H1 (cell line): ENCODE data around the gene ENKUR.

ENCODE experiments used
- BACH1 ChIP-seq: IDR thresholded peaks from 2 replicates; pipeline ENCODE4 v1.6.1; 2012; ENCODE audit warnings: low read length, improper control_type of control experiment
- CTCF ChIP-seq, 3 experiments: IDR thresholded peaks; 1 replicate in 2 of 3; 2 replicates in 1 of 3; pipeline versions ENCODE4 v1.5.1 to v1.6.1; 2011; ENCODE audit warnings: low read length in 3 of 3, mild to moderate bottlenecking in 3 of 3, inconsistent platforms in 2 of 3, low read depth in 1 of 3, moderate library complexity in 1 of 3; ENCODE audit not compliant: insufficient read depth in 1 of 3; ENCODE audit errors: control extremely low read depth in 1 of 3
- E2F6 ChIP-seq: IDR thresholded peaks from 2 replicates; pipeline ENCODE4 v1.6.1; 2012; ENCODE audit warnings: inconsistent platforms
- JUND ChIP-seq: IDR thresholded peaks from 2 replicates; pipeline ENCODE4 v1.6.1; 2011; ENCODE audit warnings: mild to moderate bottlenecking, improper control_type of control experiment, low read length
- MAX ChIP-seq: IDR thresholded peaks from 2 replicates; pipeline ENCODE4 v1.6.1; 2012; ENCODE audit warnings: inconsistent platforms
- POLR2A ChIP-seq, 2 experiments: IDR thresholded peaks; 1 replicate in 1 of 2; 2 replicates in 1 of 2; pipeline ENCODE4 v1.6.1; 2011; ENCODE audit warnings: low read depth in 2 of 2, low read length in 2 of 2, mild to moderate bottlenecking in 2 of 2; ENCODE audit errors: control extremely low read depth in 1 of 2
- POLR2AphosphoS5 ChIP-seq: IDR thresholded peaks from 2 replicates; pipeline ENCODE4 v1.6.1; 2011; ENCODE audit warnings: low read depth, low read length
- RAD21 ChIP-seq, 2 experiments: IDR thresholded peaks in 1 of 2; conservative IDR thresholded peaks in 1 of 2; 2 replicates each; pipeline ENCODE4 v1.6.1; 2011; ENCODE audit warnings: low read depth in 2 of 2, low read length in 2 of 2, improper control_type of control experiment in 1 of 2, inconsistent platforms in 1 of 2, mild to moderate bottlenecking in 1 of 2, moderate library complexity in 1 of 2
- RFX5 ChIP-seq: IDR thresholded peaks from 2 replicates; pipeline ENCODE4 v1.6.1; 2011; ENCODE audit warnings: low read depth, low read length, improper control_type of control experiment, borderline replicate concordance
- TCF12 ChIP-seq: IDR thresholded peaks from 2 replicates; pipeline ENCODE4 v1.6.1; 2011; ENCODE audit warnings: low read depth, mild to moderate bottlenecking, low read length

GRCh38 chr10:25036381-25036780 is 20.4 kb upstream of the ENKUR start:
- TF ChIP-seq POLR2AphosphoS5, result no peak
- TF ChIP-seq JUND, result no peak
- no peak for TF ChIP-seq POLR2A (IDR thresholded peaks at IDR 0.05; ENCODE audit: control extremely low read depth in 1 of 2, low read depth in 2 of 2, low read length in 2 of 2)
- no peak for TF ChIP-seq MAX
- no peak for TF ChIP-seq CTCF (IDR thresholded peaks at IDR 0.05; ENCODE audit: control extremely low read depth in 1 of 3, insufficient read depth in 1 of 3, low read depth in 1 of 3, low read length in 3 of 3)
- TF ChIP-seq RFX5, result no peak
- no peak for TF ChIP-seq TCF12
- no peak for TF ChIP-seq E2F6
- TF ChIP-seq BACH1, result no peak
- no peak for TF ChIP-seq RAD21 (IDR thresholded peaks at IDR 0.05 in 1 of 2, conservative IDR thresholded peaks at IDR 0.05 in 1 of 2; ENCODE audit: low read depth in 2 of 2, low read length in 2 of 2)
